ENCODE results near the gene IFFO2. TPM values are rescaled to one million over a fixed set of nuclear protein-coding genes. Genes with fewer than 3 reads are reported as not detected.

IFFO2 gene
- total and polyA plus RNA-seq, 2 of the 8 experiments (the other 6 are each of a cell fraction or from before 2014, with no cell fraction given), result 6.6 to 10.4 TPM

- TF ChIP-seq CHD7 (IDR thresholded peaks at IDR 0.05; ENCODE audit: insufficient replicate concordance, low read length) (no peak), TBP (IDR thresholded peaks at IDR 0.05; ENCODE audit: low read depth, low read length) (no peak), E2F6 (IDR thresholded peaks at IDR 0.05) (no peak), ATF3 (IDR thresholded peaks at IDR 0.05; ENCODE audit: insufficient read depth, low read depth, low read length) (no peak), NRF1 (IDR thresholded peaks at IDR 0.05; ENCODE audit: low read depth, low read length) (no peak), GABPA (IDR thresholded peaks at IDR 0.05; ENCODE audit: borderline replicate concordance, insufficient read depth, low read length) (no peak), EGR1 (IDR thresholded peaks at IDR 0.05; ENCODE audit: borderline replicate concordance, low read depth, low read length) (no peak), ASH2L (IDR thresholded peaks at IDR 0.05; ENCODE audit: low read length) (no peak), ZNF274 (IDR thresholded peaks at IDR 0.05; ENCODE audit: borderline replicate concordance, extremely low read depth, low read length) (no peak)
Measured at GRCh38 chr1:18989896-18990295, 33.4 kb upstream of the IFFO2 start (continued).
